Ectodermal cell (in vitro differentiated cells): ENCODE results near the gene NSF. TPM values are rescaled to one million over a fixed set of nuclear protein-coding genes. Genes with fewer than 3 reads are reported as not detected.
"Not testable (repeated sequence)": the region's sequence is repeated elsewhere in the genome, so short reads cannot be mapped to it uniquely, and the experiment has no call there.

ENCODE experiments used
- H3K27ac ChIP-seq: 2 replicates; pipeline ENCODE4 v1.7.0; 2013; ENCODE audit warnings: mild to moderate bottlenecking, low read depth, low read length; ENCODE audit not compliant: insufficient read depth, poor library complexity, severe bottlenecking
- H3K27me3 ChIP-seq: 2 replicates; pipeline ENCODE4 v1.7.0; 2013; ENCODE audit warnings: mild to moderate bottlenecking, low read length; ENCODE audit not compliant: insufficient read depth, control insufficient read depth, poor library complexity, severe bottlenecking
- H3K36me3 ChIP-seq: one replicate; pipeline ENCODE4 v1.7.0; 2013; ENCODE audit warnings: low read length; ENCODE audit not compliant: control insufficient read depth, insufficient read depth
- H3K4me1 ChIP-seq: one replicate; pipeline ENCODE4 v1.7.0; 2013; ENCODE audit warnings: low read length; ENCODE audit not compliant: control insufficient read depth, insufficient read depth
- H3K4me3 ChIP-seq: 2 replicates; pipeline ENCODE4 v1.7.0; 2013; ENCODE audit warnings: low read depth, low read length, control low read depth; ENCODE audit not compliant: insufficient read depth
- H3K9me3 ChIP-seq: 2 replicates; pipeline ENCODE4 v1.7.0; 2013; ENCODE audit warnings: mild to moderate bottlenecking, low read length, moderate library complexity; ENCODE audit not compliant: control insufficient read depth
- WGBS, 2 experiments: methylation state at CpG; one replicate each; pipeline ENCODE4 v1.1.7; 2013; ENCODE audit warnings: missing lambda C conversion rate in 2 of 2; 5-methylcytosine and 5-hydroxymethylcytosine counted together
- polyA plus RNA-seq, 4 experiments: library from polyadenylated mRNA; stranded (reverse); fragments of 50-300 nt; gene quantifications; one replicate each; pipeline ENCODE4 v1.2.3, GENCODE V29; 2013

The NSF gene
- 42.3 TPM for polyA plus RNA-seq (2013, experiment 1 of 4)
- 46.0 TPM for polyA plus RNA-seq (2013, experiment 2 of 4)
- 33.6 TPM for polyA plus RNA-seq (2013, experiment 3 of 4)
- 37.6 TPM for polyA plus RNA-seq (2013, experiment 4 of 4)

- no CpG with 5 or more reads among the region's 95 CpGs for WGBS, 2 experiments
Measured at GRCh38 chr17:46590157-46591146, at the start of gene NSF. NSF (plus strand) TSS chr17:46590669; CDS start chr17:46590776, 107 bp downstream.

GRCh38 chr17:46548607-46549006, 41.9 kb upstream of the NSF start:
- not testable (repeated sequence) for H3K9me3 ChIP-seq, H3K27ac ChIP-seq, H3K4me3 ChIP-seq, H3K4me1 ChIP-seq, H3K27me3 ChIP-seq, H3K36me3 ChIP-seq
- 97 to 98% methylated on average over 7 to 9 of the region's 10 CpGs for WGBS, 2 experiments

More at GRCh38 chr17:46590157-46591146, at the start of gene NSF:
- H3K4me3 ChIP-seq, H3K27ac ChIP-seq, H3K27me3 ChIP-seq, H3K4me1 ChIP-seq, H3K9me3 ChIP-seq, H3K36me3 ChIP-seq: not testable (repeated sequence)

- not testable (repeated sequence) for H3K4me3 ChIP-seq, H3K36me3 ChIP-seq, H3K27me3 ChIP-seq, H3K27ac ChIP-seq, H3K9me3 ChIP-seq, H3K4me1 ChIP-seq
- no CpG with 5 or more reads among the region's 20 CpGs for WGBS, 2 experiments
Measured at GRCh38 chr17:46559155-46559554, 31.3 kb upstream of the NSF start.

- H3K27me3 ChIP-seq, H3K36me3 ChIP-seq, H3K4me1 ChIP-seq, H3K27ac ChIP-seq, H3K9me3 ChIP-seq, H3K4me3 ChIP-seq: not testable (repeated sequence)
- WGBS, 2 experiments = no CpG with 5 or more reads among the region's 3 CpGs
Measured at GRCh38 chr17:46560048-46560447, 30.4 kb upstream of the NSF start.

- not testable (repeated sequence) for H3K36me3 ChIP-seq, H3K4me3 ChIP-seq, H3K4me1 ChIP-seq, H3K27me3 ChIP-seq, H3K27ac ChIP-seq, H3K9me3 ChIP-seq
- WGBS, 2 experiments = no CpG with 5 or more reads among the region's 2 CpGs
Measured at GRCh38 chr17:46566284-46566683, 24.2 kb upstream of the NSF start.

- not testable (repeated sequence) for H3K27me3 ChIP-seq, H3K4me1 ChIP-seq, H3K27ac ChIP-seq, H3K9me3 ChIP-seq, H3K4me3 ChIP-seq, H3K36me3 ChIP-seq
- no CpG with 5 or more reads among the region's 1 CpG for WGBS, 2 experiments
Measured at GRCh38 chr17:46566980-46567379, 23.5 kb upstream of the NSF start.

GRCh38 chr17:46571796-46572195, 18.7 kb upstream of the NSF start:
- H3K27me3 ChIP-seq, H3K4me3 ChIP-seq, H3K36me3 ChIP-seq, H3K27ac ChIP-seq, H3K9me3 ChIP-seq, H3K4me1 ChIP-seq: not testable (repeated sequence)
- WGBS, 2 experiments = no CpG with 5 or more reads among the region's 4 CpGs

GRCh38 chr17:46579083-46580075, 11.1 kb upstream of the NSF start, which contains the start of gene ARL17A:
ARL17A (minus strand) TSS chr17:46579691; CDS start chr17:46576322, 3,369 bp downstream.
- H3K27ac ChIP-seq, H3K4me3 ChIP-seq, H3K4me1 ChIP-seq, H3K9me3 ChIP-seq, H3K36me3 ChIP-seq, H3K27me3 ChIP-seq: not testable (repeated sequence)
- 0% methylated on average over 6 of the region's 65 CpGs; no CpG with 5 or more reads in 1 of the 2 experiments for WGBS, 2 experiments

GRCh38 chr17:46580082-46580481, 10.4 kb upstream of the NSF start:
- not testable (repeated sequence) for H3K27me3 ChIP-seq, H3K36me3 ChIP-seq, H3K4me3 ChIP-seq, H3K9me3 ChIP-seq, H3K27ac ChIP-seq, H3K4me1 ChIP-seq
- WGBS, 2 experiments = no CpG with 5 or more reads among the region's 18 CpGs

- no CpG with 5 or more reads among the region's 3 CpGs for WGBS, 2 experiments
- H3K36me3 ChIP-seq, H3K27me3 ChIP-seq: not testable (repeated sequence)
Measured at GRCh38 chr17:46585444-46585843, 5.0 kb upstream of the NSF start.

More at GRCh38 chr17:46585444-46585843, 5.0 kb upstream of the NSF start:
- H3K4me1 ChIP-seq, H3K9me3 ChIP-seq, H3K27ac ChIP-seq, H3K4me3 ChIP-seq: not testable (repeated sequence)
